Measurements from ENCODE around the gene IRF4. TPM values are rescaled to one million over a fixed set of nuclear protein-coding genes. Genes with fewer than 3 reads are reported as not detected.
A peak's percentile ranks its signal among the peaks of the same experiment; 100 is the strongest.

Gene IRF4
- total RNA-seq, 2 experiments from 2014 or later: 689 to 705 TPM

GRCh38 chr6:409370-409972 lies 17.9 kb downstream of the IRF4 start:
- Mint-ChIP-seq H3K36me3 (peaks cover 77% of the 10 kb centered on the region), H3K9me3 (peaks cover 4% of the 10 kb centered on the region), H3K27ac (peak overlapping the region; percentile 59), H3K27me3 (no peaks in the 10 kb centered on the region), H3K4me3 (no peak overlapping the region), H3K4me1 (ENCODE audit: low read depth) (peaks cover 58% of the 10 kb centered on the region)
- intact Hi-C loops (cut with micrococcal nuclease): no loop called here
- ChIA-PET POLR2A (interaction anchor here (0.8 to 4.0 kb wide), 11 partner anchors 10 to 81 kb away, joined by 3 to 22 read pairs (median 4); partner anchors contain the start of gene IRF4), CTCF (interaction anchor here (1.0 to 1.5 kb wide), 2 partner anchors 26 to 88 kb away, joined by 3 to 5 read pairs; no protein-coding TSS in a partner anchor)
- no peak for DNase-seq

GRCh38 chr6:410555-411395 lies 19.2 kb downstream of the IRF4 start:
- POLR2A ChIA-PET: interaction anchor here (0.6 to 5.6 kb wide), 14 partner anchors 7 to 92 kb away, joined by 3 to 38 read pairs (median 7); partner anchors contain the start of gene IRF4
- peak overlapping the region; percentile 59 for H3K27ac Mint-ChIP-seq

GRCh38 chr6:411402-412145 lies 20.0 kb downstream of the IRF4 start:
- POLR2A ChIA-PET: interaction anchor here (0.8 to 5.6 kb wide), 16 partner anchors 8 to 91 kb away, joined by 3 to 38 read pairs (median 6); partner anchors contain the start of gene IRF4
- intact Hi-C loops (cut with micrococcal nuclease): no loop called here
- Mint-ChIP-seq H3K27ac (peak overlapping the region; percentile 59), H3K4me1 (ENCODE audit: low read depth) (peaks cover 41% of the 10 kb centered on the region), H3K9me3 (peaks cover 18% of the 10 kb centered on the region), H3K36me3 (peaks cover 75% of the 10 kb centered on the region), H3K4me3 (peak overlapping the region; percentile 30), H3K27me3 (no peaks in the 10 kb centered on the region)
- CTCF ChIA-PET: interaction anchor here (0.6 to 1.3 kb wide), 2 partner anchors 63 to 224 kb away, joined by 3 to 4 read pairs; no protein-coding TSS in a partner anchor
- no peak for DNase-seq

More at GRCh38 chr6:410555-411395, 19.2 kb downstream of the IRF4 start:
- Mint-ChIP-seq H3K27me3 (no peaks in the 10 kb centered on the region), H3K36me3 (peaks cover 75% of the 10 kb centered on the region), H3K4me1 (ENCODE audit: low read depth) (peaks cover 46% of the 10 kb centered on the region), H3K9me3 (peaks cover 16% of the 10 kb centered on the region), H3K4me3 (peak overlapping the region; percentile 35)
- DNase-seq: no peak
- intact Hi-C loops (cut with micrococcal nuclease): no loop called here
- CTCF ChIA-PET: interaction anchor here (1.0 kb wide), 1 partner anchor 24 kb away, joined by 5 read pairs; no protein-coding TSS in a partner anchor

- Mint-ChIP-seq H3K27me3 (no peaks in the 10 kb centered on the region), H3K4me3 (peak overlapping the region; percentile 21), H3K27ac (peak overlapping the region; percentile 59), H3K36me3 (peaks cover 67% of the 10 kb centered on the region), H3K9me3 (peaks cover 18% of the 10 kb centered on the region), H3K4me1 (ENCODE audit: low read depth) (peaks cover 34% of the 10 kb centered on the region)
- no peak for DNase-seq
- ChIA-PET POLR2A (interaction anchor here (0.8 to 5.6 kb wide), 15 partner anchors 8 to 136 kb away, joined by 3 to 38 read pairs (median 6); no protein-coding TSS in a partner anchor), CTCF (interaction anchor here (0.6 to 1.3 kb wide), 3 partner anchors 62 to 375 kb away, joined by 3 to 4 read pairs (median 3); no protein-coding TSS in a partner anchor)
- intact Hi-C loops (cut with micrococcal nuclease): no loop called here
Measured at GRCh38 chr6:412146-412886, 20.8 kb downstream of the IRF4 start.

- POLR2A ChIA-PET: interaction anchor here (1.2 to 5.6 kb wide), 5 partner anchors 10 to 85 kb away, joined by 3 to 38 read pairs (median 4); no protein-coding TSS in a partner anchor
- no peak for DNase-seq
- Mint-ChIP-seq H3K27ac (peak overlapping the region; percentile 31), H3K4me3 (no peak overlapping the region), H3K4me1 (ENCODE audit: low read depth) (peaks cover 21% of the 10 kb centered on the region), H3K36me3 (peaks cover 48% of the 10 kb centered on the region), H3K9me3 (peaks cover 18% of the 10 kb centered on the region), H3K27me3 (no peaks in the 10 kb centered on the region)
- CTCF ChIA-PET: interaction anchor here (0.9 to 1.4 kb wide), 2 partner anchors 11 to 15 kb away, joined by 3 read pairs; no protein-coding TSS in a partner anchor
- intact Hi-C loops (cut with micrococcal nuclease): no loop called here
Measured at GRCh38 chr6:414447-414846, 22.9 kb downstream of the IRF4 start.

GRCh38 chr6:415087-415486 lies 23.5 kb downstream of the IRF4 start:
- no peak overlapping the region for H3K4me3 Mint-ChIP-seq
- peaks cover 18% of the 10 kb centered on the region for H3K9me3 Mint-ChIP-seq
- CTCF ChIA-PET: interaction anchor here (0.9 to 1.4 kb wide), 2 partner anchors 12 to 16 kb away, joined by 3 read pairs; no protein-coding TSS in a partner anchor
- POLR2A ChIA-PET: interaction anchor here (0.6 to 5.6 kb wide), 6 partner anchors 11 to 84 kb away, joined by 3 to 38 read pairs (median 4); no protein-coding TSS in a partner anchor
- no peak for DNase-seq
- intact Hi-C loops (cut with micrococcal nuclease): no loop called here
- H3K36me3 Mint-ChIP-seq: peaks cover 41% of the 10 kb centered on the region
- no peaks in the 10 kb centered on the region for H3K27me3 Mint-ChIP-seq
- H3K4me1 Mint-ChIP-seq (ENCODE audit: low read depth): peaks cover 21% of the 10 kb centered on the region
- H3K27ac Mint-ChIP-seq: peak overlapping the region; percentile 31

GRCh38 chr6:421211-421610 lies 29.7 kb downstream of the IRF4 start:
- Mint-ChIP-seq H3K4me1 (ENCODE audit: low read depth) (peaks cover 29% of the 10 kb centered on the region), H3K9me3 (peaks cover 10% of the 10 kb centered on the region), H3K36me3 (peaks cover 9% of the 10 kb centered on the region), H3K27ac (no peak overlapping the region), H3K27me3 (no peaks in the 10 kb centered on the region), H3K4me3 (no peak overlapping the region)
- intact Hi-C loops (cut with micrococcal nuclease): no loop called here
- ChIA-PET CTCF (no interaction called here), POLR2A (no interaction called here)
- DNase-seq: no peak

- peak; percentile 87 for DNase-seq
- POLR2A ChIA-PET: interaction anchor here (0.5 to 1.4 kb wide), 5 partner anchors 10 to 77 kb away, joined by 3 to 4 read pairs (median 3); no protein-coding TSS in a partner anchor
- Mint-ChIP-seq H3K4me1 (ENCODE audit: low read depth) (peaks cover 30% of the 10 kb centered on the region), H3K9me3 (peaks cover 10% of the 10 kb centered on the region), H3K27ac (peak overlapping the region; percentile 87), H3K27me3 (no peaks in the 10 kb centered on the region), H3K4me3 (no peak overlapping the region), H3K36me3 (peaks cover 6% of the 10 kb centered on the region)
- intact Hi-C loops (cut with micrococcal nuclease): loop anchor here (1.0 to 2.0 kb wide), 5 partner anchors 10 to 126 kb away; no protein-coding TSS in a partner anchor
- CTCF ChIA-PET: interaction anchor here (0.7 to 0.9 kb wide), 2 partner anchors 12 to 76 kb away, joined by 3 read pairs; no protein-coding TSS in a partner anchor
Measured at GRCh38 chr6:422433-423054, 31.0 kb downstream of the IRF4 start.

- H3K9me3 Mint-ChIP-seq: peaks cover 10% of the 10 kb centered on the region
- H3K27ac Mint-ChIP-seq: peak overlapping the region; percentile 87
- no peak overlapping the region for H3K4me3 Mint-ChIP-seq
Measured at GRCh38 chr6:423055-423798, 31.7 kb downstream of the IRF4 start.

More at GRCh38 chr6:423055-423798, 31.7 kb downstream of the IRF4 start:
- CTCF ChIA-PET: interaction anchor here (0.7 to 0.9 kb wide), 2 partner anchors 11 to 76 kb away, joined by 3 read pairs; no protein-coding TSS in a partner anchor
- POLR2A ChIA-PET: interaction anchor here (0.6 to 1.4 kb wide), 4 partner anchors 9 to 76 kb away, joined by 3 to 4 read pairs (median 4); no protein-coding TSS in a partner anchor
- peaks cover 6% of the 10 kb centered on the region for H3K36me3 Mint-ChIP-seq
- peaks cover 37% of the 10 kb centered on the region for H3K4me1 Mint-ChIP-seq (ENCODE audit: low read depth)
- DNase-seq: no peak
- intact Hi-C loops (cut with micrococcal nuclease): loop anchor here (2.0 kb wide), 2 partner anchors 62 to 126 kb away; no protein-coding TSS in a partner anchor
- no peaks in the 10 kb centered on the region for H3K27me3 Mint-ChIP-seq

Data from activated CD4-positive, alpha-beta memory T cell treated with anti-CD3 and anti-CD28 coated beads for 36 hours (primary cell).